Embryonic facial prominence (tissue), 1 donor: ENCODE data around the gene MRPL11.
"Not testable (repeated sequence)": the region's sequence is repeated elsewhere in the genome, so short reads cannot be mapped to it uniquely, and the experiment has no call there.

Experiments
- DNase-seq: peaks from one replicate; pipeline ENCODE4 v3.0.0-alpha.2; 2016; ENCODE audit errors: extremely low spot score

The MRPL11 gene

DNA sequence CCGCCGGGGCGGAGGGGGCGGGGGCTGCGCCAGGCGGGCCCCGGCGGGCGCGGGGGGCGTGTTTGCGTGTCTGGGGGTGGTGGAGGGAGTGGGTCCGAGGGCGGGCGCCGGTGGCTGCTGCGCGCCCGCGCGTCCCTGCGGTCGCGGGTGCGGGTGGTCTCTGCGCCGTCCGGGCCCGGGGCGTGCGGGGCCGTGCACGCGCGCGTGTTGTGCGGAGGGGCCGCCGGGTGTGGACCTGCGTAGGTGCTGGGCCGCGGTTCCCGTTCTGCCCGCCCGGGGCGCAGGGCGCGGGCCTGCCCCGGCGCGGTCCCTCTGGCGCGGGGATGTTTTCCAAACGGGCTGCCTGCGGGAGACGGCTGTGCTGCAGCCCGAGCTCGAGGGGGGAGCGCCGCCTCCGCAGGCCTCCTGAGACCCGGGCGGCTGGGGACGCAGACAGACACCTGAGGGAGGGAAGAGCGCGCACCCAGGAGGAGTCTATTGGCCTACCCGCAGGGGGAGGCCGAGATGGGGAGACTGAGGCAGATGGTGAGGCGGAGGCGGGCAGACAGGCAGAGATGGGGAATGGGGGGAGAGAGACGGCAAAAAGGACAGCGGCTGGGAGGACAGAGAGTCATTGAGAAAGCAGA is 28.5 kb upstream of the MRPL11 start:
- DNase-seq: no peak

DNA sequence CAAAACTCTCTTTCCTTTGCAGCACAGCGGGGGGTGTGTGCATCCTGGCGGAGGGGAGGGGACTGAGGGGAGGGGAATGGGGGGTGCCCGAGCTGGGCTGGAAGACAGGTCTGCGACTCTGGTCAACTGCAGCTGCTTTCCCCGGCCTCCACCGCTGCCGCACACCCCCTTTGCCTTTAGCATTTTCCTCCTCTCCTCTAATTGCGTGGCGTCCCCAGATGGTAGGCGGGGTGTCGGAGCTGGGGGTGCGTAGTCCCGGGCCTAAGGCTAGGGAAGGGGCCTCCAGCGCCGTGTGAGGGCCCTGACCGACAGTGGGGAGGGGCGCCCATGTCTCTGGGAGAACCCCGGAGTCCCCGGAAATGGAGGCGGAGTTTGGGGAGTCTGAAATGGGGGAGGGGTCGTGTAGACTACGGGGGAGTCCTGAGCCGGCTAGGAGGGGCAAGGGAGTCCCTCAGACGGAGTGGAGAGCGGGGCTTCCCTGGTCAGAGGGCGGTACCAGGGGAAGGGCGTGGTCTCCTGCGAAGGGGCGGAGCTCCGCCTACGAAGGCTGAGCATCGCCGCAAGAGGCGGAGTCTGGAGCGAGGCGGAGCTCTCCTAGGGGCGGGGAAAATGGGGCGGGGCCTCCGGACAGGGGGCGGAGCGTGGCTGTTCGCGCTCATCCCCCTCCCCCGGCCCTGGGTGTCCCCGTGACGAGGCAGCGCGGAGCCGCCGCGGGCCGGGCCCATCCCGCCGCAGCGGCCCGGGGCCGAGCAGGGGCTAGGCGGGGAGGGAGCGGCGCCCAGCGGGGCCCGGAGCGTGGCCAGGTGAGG is 27.8 kb upstream of the MRPL11 start, which contains the start of gene PELI3:
Gene PELI3 (plus strand): TSS at position 681 of the 809 bp plus-strand sequence. CDS start 1,224 bp downstream, outside the sequence.
- DNase-seq: peak; percentile 93

DNA sequence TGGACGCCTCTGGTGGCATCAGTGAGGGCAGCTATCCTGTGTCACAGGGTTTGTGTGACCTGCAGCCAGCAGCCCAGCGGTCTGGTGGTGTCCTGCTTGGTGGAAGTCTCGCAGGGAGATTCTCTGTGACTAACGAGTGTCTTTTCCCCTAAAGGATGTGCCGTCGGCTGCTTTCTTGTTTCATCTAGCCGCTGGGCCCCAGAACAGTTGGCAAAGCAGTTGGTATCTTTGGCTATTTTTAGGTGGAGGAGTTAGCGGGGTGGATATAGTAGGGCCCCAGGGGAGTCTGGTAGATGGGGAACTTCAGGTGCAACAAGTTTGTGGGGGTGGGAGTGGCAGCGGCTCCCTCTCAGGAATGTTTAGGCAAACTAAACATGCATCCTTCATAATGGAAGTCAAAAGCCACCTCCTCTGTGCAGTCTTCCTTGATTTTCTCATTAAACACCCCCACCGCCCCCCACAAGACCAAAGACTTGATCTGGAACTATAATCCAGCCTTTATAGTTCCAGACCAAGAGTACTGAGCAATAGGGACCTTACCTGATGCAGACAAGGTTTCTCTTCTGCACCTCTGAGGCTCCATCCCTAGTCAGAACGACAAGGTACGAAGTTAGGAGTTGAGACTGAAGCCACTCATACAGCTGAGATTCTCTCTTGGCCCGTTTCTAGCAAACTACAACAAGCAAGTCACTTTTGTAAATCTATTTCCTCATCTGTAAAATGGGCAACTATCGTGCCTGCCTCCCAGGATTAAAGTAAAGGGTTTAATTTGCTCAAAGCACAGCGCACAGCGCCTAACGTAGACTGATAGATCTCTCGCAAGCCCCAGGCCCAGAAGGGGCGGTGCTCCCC is 27.0 kb upstream of the MRPL11 start:
- no peak for DNase-seq

DNA sequence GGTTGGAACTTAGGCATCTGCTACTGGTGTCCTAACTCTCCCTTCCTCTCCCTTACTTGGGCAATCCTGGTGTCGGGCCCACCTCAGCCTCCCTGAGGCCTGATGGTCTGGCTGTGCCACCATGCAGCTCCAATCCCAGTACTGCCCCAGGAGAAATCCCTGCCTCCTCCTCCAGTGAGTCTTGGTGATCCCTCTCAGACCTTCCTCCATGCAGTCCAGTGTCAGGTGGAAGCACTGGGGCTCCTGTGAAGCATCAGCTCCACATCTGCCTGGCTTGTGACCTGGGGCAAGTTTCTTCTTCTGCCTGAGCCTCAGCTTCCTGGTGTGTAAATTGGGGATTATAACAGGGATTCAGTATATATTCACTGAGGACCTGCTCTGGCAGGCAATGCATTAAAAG is 26.3 kb upstream of the MRPL11 start:
- no peak for DNase-seq

DNA sequence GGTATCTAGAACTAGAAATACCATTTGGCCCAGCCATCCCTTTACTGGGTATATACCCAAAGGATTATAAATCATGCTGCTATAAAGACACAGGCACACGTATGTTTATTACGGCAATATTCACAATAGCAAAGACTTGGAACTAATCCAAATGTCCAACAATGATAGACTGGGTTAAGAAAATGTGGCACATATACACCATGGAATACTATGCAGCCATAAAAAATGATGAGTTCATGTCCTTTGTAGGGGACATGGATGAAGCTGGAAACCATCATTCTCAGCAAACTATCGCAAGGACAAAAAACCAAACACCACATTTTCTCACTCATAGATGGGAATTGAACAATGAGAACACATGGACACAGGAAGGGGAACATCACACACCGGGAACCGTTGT is 25.5 kb upstream of the MRPL11 start:
- DNase-seq: not testable (repeated sequence)

DNA sequence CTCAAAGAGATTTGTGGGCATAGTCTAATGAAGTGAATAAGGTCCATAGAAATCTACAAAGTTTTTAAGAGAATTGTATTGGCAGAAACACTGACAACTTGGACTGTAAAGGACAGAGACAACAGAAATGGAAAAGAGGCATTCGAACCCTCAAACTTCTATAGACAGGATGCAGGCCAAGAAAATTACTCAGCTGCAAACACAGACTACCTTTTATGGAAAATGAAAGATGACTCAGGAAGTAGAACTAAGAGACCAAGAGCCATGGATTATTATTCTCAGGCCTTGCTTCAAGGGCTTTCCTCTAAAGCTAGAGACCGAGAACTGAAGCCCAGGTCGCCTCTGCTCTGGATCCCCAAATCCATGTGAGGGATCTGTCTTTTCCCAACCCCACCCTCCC is 24.3 kb upstream of the MRPL11 start:
- no peak for DNase-seq

DNA sequence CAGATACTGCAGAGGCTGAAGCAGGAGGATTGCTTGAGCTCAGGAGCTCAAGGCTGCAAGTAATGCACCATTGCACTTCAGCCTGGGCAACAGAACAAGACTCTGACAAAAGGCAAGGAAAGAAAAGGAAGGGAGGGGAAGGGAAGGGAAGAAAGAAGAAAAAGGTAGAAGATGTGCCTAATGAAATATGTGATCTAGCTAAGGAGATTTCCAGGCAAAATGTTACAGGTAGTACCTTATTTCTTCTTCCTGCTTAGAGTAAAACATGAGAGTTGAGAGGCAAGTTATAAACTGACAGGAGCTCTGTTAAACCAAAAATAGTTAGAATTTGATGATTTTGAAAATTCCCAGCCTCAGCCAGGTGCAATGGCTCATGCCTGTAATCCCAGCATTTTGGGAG is 23.4 kb upstream of the MRPL11 start:
- DNase-seq: no peak

DNA sequence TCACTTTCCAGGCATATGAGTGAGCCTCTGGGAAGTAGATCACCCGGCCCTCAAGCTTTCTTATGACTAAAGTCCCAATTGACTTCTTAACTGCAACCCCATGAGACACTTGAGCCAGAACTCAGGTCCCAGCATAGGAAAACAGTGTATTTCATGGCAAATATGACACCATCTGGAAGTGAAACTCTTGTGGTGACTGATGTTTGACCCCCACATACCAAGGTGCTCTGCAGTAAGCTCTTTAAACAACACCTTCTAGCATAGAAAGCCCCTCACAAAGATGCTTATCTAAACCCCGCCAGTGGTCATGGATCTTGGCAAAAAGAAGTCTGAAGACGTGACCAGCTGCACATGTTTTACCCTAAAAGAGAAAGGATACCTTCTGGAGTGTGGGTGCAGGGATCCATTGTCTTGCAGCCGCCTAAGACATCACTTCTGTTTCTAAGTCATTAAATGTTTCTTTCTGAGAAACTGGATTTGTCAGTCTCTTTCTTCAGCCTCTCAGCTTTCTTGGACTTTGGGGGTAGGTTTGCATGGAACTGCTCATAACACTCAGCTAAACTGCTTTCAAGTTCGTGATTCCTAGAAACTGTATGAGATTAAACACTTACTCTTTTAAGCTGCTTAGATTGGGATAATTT is 20.6 kb upstream of the MRPL11 start:
- no peak for DNase-seq

DNA sequence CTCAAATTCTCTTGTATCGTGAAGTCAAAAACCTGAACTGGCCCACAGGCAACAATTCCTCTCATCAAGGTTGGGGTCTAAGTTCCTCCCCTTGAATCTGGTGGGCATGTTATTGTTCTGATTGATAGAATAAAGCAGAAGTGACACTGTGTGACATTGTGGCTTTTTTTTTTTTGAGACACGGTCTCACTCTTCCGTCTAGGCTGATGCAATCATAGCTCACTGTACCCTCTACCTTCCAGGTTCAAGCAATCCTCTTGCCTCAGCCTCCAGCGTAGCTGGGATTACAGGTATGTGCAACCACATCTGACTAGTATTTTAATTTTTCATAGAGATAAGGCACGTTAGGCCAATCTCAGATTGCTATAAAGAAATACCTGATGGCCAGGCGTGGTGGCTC is 19.2 kb upstream of the MRPL11 start:
- no peak for DNase-seq

DNA sequence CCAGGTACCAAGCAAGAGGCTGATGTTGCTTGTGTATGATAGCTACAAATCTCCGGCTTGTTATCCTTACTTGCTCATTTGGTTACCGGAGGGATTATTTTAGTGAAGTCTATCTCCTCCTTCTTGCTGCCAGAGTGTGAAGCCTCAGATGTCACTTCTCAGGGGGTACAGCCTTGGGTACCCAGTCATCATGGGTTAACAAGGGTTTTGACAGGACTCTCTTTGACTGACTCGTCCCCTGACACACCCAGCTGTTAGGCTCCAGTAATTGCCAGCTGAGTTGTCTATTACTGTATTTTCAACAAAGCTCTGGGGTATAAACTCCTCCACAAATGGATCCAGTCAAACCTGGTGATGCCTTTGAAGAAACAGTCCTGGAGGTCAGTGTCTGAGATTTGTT is 16.2 kb upstream of the MRPL11 start:
- no peak for DNase-seq

DNA sequence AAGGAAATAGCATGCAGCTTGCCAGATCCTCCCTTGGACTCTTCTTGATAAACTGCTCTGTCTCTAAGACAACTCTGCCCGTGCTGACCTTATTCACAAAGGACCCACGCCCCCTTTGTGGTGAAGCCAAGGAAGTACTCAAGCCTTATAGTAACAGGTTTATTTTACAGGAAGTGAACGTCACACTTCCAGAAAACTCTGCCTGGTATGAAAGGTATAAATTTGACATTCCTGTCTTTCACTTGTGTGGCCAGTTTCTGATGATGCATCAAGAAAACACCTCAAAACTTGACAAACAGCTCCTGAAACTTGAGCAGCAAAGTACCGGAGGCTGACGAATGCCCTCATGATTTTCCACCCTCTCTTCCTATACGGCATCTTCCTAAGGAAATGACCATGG is 15.6 kb upstream of the MRPL11 start:
- DNase-seq: no peak

DNA sequence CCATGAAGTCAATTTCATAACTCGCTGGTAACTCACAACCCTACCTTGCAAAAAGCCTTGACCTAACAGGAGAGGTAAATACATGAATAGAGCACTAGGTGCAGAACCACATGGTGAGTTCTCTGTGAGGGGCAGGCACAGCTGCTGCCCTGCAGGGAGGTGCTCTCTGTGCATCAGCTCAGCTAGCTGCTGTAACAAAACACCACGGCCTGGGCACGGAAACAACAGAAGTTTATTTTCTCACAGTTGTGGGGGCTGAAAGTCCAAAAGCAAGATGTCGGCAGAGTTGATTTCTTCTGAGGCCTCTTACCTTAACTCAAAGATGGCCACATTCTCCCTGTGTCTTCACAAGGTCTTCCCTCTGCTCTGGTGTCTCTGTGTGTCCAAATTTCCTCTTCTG is 13.0 kb upstream of the MRPL11 start:
- DNase-seq: no peak

DNA sequence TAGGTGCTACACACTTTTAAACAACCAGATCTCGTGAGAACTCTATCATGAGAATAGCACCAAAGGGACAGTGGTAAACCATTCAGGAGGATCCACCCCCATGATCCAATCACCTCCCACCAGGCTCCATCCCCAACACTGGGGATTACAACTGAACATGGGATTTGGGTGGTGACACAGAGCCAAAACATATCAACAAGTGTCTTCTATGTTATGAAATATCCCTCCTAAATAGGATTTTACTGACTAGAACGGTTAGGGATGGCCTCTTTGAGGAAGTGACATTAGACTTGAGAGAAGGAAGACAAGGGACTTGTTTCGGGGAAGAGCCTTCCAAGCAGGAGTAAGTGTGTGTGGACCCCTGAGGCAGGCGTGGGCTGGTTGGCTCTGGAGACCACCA is 11.9 kb upstream of the MRPL11 start:
- DNase-seq: no peak

DNA sequence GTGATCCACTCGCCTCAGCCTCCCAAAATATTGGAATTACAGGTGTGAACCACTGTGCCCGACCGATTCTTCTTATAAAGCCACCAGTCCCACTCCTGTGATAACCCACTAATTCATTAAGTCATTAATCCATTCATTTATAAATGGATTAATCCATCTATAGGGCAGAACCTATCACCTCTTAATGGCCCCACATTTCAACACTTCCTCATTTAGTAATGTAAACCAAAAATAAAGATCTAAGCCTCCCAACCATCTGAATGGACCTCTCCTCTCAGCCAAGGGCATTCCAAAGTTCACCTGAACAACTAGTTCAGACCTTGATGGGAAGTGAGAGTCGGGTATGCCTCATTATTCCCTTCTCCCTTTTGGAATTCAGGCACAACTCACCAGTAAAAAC is 9.9 kb upstream of the MRPL11 start:
- no peak for DNase-seq

DNA sequence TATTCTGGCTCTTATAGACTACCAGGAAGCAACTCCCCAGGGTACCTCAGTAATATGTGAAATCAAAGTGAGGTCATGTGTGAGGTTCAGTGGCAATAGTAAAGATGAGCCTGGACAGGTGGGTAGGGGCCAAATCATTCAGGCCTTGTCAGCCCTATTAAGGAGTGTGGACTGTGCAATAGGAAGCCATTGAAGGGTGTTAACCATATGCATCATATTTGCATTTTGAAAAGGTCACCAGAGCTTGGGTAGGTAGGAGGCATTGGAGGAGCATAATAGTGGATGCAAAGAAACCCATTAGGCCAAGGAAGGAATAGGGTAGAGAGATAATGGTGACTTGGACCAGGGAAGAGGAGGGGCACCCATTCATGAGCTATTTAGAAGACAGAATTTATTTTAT is 8.4 kb upstream of the MRPL11 start:
- DNase-seq: no peak

DNA sequence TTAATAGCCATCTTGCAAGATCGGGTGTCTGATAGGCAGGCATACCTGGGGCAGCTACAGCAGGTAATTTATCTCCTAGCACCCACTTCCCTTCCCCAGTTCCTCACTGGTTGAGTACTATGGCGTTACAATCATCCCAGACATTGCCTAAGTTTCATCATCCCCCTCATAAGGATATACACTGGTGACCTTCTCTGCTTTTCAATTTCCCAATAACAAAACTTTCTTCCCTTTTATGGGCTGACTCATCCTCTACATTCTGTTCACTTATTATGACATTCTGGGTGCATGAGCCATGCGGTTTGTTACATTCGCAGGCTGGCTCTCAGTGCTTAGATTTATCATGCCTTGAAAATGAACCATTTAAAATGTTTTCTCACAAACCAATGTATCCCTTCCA is 5.0 kb upstream of the MRPL11 start:
- DNase-seq: no peak

DNA sequence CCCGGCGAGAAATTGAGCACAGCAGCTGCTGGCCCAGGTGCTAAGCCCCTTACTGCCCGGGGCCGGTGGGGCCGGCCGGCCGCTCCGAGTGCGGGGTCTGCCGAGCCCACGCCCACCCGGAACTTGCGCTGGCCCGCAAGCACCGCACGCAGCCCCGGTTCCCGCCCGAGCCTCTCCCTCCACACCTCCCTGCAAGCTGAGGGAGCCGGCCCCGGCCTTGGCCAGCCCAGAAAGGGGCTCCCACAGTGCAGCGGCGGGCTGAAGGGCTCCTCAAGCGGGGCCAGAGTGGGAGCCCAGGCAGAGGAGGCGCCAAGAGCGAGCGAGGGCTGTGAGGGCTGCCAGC is 2.3 kb upstream of the MRPL11 start:
- DNase-seq: not testable (repeated sequence)

DNA sequence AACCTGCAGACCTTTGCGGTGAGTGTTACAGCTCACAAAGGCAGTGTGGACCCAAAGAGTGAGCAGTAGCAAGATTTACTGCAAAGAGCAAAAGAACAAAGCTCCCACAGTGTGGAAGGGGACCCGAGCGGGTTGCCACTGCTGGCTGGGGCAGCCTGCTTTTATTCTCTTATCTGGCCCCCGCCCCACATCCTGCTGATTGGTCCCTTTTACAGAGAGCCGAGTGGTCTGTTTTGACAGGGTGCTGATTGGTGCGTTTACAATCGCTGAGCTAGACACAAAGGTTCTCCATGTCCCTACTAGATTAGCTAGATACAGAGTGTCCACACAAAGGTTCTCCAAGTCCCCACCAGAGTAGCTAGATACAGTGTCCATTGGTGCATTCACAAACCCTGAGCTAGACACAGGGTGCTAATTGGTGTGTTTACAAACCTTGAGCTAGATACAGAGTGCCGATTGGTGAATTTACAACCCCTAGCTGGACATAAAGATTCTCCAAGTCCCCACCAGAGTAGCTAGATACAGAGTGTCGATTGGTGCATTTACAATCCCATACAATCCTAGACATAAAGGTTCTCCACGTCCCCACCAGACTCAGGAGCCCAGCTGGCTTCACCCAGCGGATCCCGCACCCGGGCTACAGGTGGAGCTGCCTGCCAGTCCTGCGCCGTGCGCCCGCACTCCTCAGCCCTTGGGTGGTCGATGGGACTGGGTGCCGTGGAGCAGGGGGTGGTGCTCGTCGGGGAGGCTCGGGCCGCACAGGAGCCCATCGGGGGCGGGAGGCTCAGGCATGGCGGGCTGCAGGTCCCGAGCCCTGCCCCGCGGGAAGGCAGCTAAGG is 1.7 kb upstream of the MRPL11 start:
- not testable (repeated sequence) for DNase-seq

DNA sequence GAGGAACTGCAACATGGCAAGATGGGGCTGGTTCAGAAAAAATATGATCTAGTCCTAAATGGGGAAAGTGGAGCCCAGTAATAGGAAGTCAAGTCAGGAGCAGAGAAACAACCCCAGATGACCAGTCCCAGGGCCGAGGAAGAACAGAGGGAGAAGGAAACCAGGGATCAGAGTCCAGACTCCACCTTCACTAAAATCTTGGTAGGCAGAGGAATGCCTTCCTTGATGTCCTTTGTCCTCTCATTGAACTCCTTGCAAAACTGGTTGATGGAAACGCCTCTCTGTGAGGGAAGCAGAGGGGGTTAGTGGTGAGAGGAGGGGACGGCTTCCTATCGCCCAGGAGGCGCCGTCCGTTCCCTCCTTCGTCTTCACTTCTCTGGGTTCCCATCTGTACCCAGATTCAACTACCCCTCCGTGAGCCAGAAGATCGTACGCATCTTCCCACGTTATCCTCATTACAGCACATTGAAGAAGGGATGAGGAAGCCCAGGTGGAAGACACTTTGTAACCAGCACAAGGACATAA is 607 bp downstream of the MRPL11 start:
- no peak for DNase-seq

DNA sequence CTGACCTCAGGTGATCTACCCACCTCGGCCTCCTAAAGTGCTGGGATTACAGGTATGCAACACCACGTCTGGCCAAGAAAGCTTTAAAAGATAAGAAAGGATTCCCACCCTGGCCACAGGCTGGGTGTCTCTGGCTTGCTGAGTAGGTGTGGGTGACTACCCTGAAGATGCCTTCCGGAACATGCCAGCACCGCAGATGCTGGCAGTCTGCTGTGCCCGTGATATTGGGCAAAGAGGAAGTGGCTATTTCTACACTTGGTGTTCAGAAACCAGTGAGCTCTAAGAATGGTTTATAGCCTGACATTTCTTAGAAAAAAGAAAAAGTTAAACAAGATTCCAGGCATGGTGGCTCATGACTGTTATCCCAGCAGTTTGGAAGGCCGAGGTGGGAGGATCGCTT is 6.1 kb downstream of the MRPL11 start:
- DNase-seq: no peak

DNA sequence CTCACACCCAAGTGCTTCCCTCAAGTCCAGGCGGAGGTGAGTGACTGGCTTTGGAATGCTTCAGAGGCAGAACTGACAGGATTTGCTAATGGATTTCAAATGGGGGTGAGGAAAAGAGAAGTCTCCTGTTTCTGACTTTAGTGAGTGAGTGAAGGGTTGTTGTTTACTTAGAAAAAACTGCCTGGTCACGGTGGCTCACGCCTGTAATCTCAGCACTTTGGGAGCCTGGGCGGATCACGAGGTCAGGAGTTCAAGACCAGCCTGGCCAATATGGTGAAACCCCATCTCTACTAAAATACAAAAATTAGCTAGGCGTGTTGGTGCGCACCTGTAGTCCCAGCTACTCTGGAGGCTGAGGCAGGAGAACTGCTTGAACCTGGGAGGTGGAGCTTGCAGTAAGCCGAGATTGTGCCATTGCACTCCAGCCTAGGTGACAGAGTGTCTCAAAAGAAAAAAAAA is 6.7 kb downstream of the MRPL11 start:
- not testable (repeated sequence) for DNase-seq
